ENCODE data around the gene MRPS12.
A peak's percentile ranks its signal among the peaks of the same experiment; 100 is the strongest.

Gene MRPS12

DNA sequence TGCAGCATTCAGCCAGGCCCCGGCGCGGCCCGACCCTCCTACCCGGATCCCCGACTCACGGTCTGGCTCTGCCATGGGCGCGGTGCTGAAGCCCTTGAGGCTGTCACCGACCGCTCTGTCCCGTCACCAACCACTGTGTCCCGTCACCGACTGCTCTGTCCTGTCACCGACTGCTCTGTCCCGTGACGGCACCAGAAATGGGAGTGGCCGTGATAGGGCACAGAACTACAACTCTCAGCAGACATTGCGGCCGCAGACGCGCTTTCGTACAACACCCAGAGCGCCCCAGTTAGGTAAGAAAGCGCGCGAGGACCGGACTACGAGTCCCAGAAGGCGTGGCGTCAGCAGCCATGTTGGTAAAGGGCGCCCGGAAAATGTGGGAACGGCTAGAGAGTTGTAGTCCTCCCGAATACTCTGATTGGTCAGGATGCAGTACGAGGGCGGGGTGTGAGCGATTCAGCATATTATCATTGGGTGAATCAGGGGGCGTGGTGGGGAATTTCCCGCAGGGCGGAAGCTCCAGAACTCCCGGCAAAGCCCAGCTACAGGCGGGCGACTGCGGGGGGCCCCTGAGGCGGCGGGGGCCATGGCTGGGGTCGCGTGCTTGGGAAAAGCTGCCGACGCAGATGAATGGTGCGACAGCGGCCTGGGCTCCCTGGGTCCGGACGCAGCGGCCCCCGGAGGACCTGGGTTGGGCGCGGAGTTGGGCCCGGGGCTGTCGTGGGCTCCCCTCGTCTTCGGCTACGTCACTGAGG lies 31.1 kb upstream of the MRPS12 start, which contains the start of the genes NFKBIB and SIRT2:
Gene NFKBIB, plus strand, starts transcription at position 523 of the 755 bp plus-strand sequence. Its CDS starts 64 bp downstream, at position 587.
Gene SIRT2, minus strand, starts transcription at position 172 of the 755 bp plus-strand sequence. Its CDS starts 97 bp downstream, at position 75.
- peak; percentile 100 for DNase-seq
- peaks cover 3% of the 10 kb centered on the region for H3K36me3 ChIP-seq (replicated peaks)

DNA sequence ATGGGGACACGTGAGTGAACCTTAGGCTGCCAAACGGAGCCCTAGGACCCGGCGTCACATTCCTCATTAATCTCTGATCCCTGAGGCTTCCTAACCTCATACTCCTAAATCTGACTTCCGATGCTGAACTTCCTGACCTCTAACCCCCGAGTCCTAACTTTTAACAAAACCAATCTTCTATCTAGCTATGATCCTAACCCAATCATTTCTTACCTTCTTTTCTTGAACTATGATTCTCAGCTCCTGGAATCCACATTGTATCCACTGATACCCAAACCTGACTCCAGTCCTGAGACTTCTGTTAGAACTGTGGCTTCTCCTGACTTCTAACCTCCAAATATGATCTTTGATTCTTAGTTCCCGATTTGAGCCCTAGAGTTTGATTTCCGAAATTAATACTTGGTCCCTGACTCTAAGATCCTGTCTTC lies 30.5 kb upstream of the MRPS12 start:
- Histone ChIP-seq H3K4me3 (ENCODE audit: low read depth, low read length) (peak overlapping the region; percentile 92), H3K36me3 (replicated peaks) (peaks cover 7% of the 10 kb centered on the region), H3K27me3 (replicated peaks) (no peaks in the 10 kb centered on the region), H3K27ac (peak overlapping the region; percentile 92)
- TF ChIP-seq, protein P1, sequence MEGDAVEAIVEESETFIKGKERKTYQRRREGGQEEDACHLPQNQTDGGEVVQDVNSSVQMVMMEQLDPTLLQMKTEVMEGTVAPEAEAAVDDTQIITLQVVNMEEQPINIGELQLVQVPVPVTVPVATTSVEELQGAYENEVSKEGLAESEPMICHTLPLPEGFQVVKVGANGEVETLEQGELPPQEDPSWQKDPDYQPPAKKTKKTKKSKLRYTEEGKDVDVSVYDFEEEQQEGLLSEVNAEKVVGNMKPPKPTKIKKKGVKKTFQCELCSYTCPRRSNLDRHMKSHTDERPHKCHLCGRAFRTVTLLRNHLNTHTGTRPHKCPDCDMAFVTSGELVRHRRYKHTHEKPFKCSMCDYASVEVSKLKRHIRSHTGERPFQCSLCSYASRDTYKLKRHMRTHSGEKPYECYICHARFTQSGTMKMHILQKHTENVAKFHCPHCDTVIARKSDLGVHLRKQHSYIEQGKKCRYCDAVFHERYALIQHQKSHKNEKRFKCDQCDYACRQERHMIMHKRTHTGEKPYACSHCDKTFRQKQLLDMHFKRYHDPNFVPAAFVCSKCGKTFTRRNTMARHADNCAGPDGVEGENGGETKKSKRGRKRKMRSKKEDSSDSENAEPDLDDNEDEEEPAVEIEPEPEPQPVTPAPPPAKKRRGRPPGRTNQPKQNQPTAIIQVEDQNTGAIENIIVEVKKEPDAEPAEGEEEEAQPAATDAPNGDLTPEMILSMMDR (IDR thresholded peaks at IDR 0.05; ENCODE audit: low read depth, low read length, missing control alignments), result no peak
- in situ Hi-C loops (cut with HindIII; ENCODE audit: low pct_ligation_motif_present, low sequenced_read_pairs), result no loop called here
- no peak for DNase-seq

More for the DNA sequence above, 31.1 kb upstream of the MRPS12 start, which contains the start of the genes NFKBIB and SIRT2:
- H3K27ac ChIP-seq, result peak within 1 kb of the TSS; percentile 92
- in situ Hi-C loops (cut with HindIII; ENCODE audit: low pct_ligation_motif_present, low sequenced_read_pairs), result no loop called here
- TF ChIP-seq, protein P1 (IDR thresholded peaks at IDR 0.05; ENCODE audit: low read depth, low read length, missing control alignments), result no peak
- H3K4me3 ChIP-seq (ENCODE audit: low read depth, low read length), result peak within 1 kb of the TSS; percentile 92
- no peaks in the 10 kb centered on the region for H3K27me3 ChIP-seq (replicated peaks)

DNA sequence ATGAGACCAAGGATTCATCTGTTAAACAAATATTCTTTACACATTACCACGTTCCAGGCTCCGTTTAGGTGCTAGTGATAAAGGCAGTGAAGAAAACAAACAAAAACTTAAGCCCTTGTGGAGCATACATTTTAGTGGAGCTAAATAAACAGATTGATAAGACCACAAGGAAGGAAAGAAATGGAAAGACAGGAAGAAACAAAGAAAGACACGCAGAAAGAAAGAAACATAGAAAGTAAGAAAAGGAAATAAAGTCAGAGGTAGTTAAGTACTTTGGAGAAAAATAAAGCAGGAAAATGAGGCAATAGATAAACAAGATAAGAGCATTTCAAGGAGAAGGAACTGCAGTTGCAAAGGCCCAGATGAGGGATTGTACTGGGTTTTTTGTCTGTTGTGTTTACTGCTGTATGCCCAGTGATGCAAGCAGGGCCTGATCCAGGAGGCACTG lies 30.0 kb upstream of the MRPS12 start:
- H3K4me3 ChIP-seq (ENCODE audit: low read depth, low read length), result peak overlapping the region; percentile 92
- in situ Hi-C loops (cut with HindIII; ENCODE audit: low pct_ligation_motif_present, low sequenced_read_pairs), result no loop called here
- DNase-seq, result no peak

DNA sequence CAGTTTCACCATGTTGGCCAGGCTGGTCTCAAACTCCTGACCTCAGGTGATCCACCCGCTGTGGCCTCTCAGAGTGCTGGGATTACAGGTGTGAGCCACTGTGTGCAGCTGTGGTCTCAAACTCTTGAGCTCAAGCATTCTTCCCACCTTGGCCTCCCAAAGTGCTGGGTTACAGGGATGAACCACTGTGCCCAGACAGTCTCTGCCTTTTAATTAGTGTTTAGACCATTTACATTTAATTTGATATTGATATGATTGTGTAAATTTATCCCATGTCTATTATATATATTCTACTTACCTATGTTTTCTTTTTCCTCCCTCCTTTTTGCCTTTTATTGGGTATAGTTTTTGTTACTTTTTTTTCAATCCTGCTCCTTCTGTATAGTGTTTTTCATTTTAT lies 29.1 kb upstream of the MRPS12 start:
- no peak overlapping the region for H3K4me3 ChIP-seq (ENCODE audit: low read depth, low read length)
- TF ChIP-seq, protein P1 (IDR thresholded peaks at IDR 0.05; ENCODE audit: low read depth, low read length, missing control alignments), result no peak
- peaks cover 14% of the 10 kb centered on the region for H3K36me3 ChIP-seq (replicated peaks)
- no peaks in the 10 kb centered on the region for H3K27me3 ChIP-seq (replicated peaks)
- in situ Hi-C loops (cut with HindIII; ENCODE audit: low pct_ligation_motif_present, low sequenced_read_pairs), result no loop called here
- no peak overlapping the region for H3K27ac ChIP-seq
- DNase-seq, result no peak

More for the DNA sequence above, 30.0 kb upstream of the MRPS12 start:
- Histone ChIP-seq H3K36me3 (replicated peaks) (peaks cover 13% of the 10 kb centered on the region), H3K27ac (peak overlapping the region; percentile 92), H3K27me3 (replicated peaks) (no peaks in the 10 kb centered on the region)
- TF ChIP-seq, protein P1 (IDR thresholded peaks at IDR 0.05; ENCODE audit: low read depth, low read length, missing control alignments), result no peak

DNA sequence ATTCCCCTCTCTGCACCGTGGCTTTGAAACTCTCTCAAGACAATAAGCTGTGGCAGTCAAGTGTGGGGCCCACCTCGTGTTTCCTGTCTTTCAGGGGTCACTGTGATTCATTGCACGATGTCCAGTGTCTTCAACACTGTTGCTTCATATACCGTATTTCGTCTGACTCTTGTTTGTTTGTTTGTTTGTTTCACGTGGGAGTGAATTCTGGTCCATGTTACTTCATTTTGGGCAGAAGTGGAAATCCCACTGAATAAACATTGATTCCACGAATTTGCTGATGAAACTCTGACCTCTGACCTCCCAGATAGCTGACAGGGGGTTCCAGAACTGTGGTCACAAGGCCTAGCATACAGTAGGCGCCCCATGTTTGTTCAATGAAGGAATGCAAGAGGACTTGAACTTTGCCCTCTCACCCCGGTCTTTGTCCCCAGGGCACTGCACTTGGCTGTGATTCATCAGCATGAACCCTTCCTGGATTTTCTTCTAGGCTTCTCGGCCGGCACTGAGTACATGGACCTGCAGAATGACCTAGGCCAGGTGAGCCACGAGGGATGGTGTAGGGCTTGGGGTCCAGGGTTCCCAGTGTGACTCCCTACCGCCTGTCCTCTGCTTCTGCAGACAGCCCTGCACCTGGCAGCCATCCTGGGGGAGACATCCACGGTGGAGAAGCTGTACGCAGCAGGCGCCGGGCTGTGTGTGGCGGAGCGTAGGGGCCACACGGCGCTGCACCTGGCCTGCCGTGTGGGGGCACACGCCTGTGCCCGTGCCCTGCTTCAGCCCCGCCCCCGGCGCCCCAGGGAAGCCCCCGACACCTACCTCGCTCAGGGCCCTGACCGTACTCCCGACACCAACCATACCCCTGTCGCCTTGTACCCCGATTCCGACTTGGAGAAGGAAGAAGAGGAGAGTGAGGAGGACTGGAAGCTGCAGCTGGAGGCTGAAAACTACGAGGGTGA lies 25.9 kb upstream of the MRPS12 start:
- in situ Hi-C loops (cut with HindIII; ENCODE audit: low pct_ligation_motif_present, low sequenced_read_pairs), result no loop called here
- DNase-seq, result no peak
- Histone ChIP-seq H3K4me3 (ENCODE audit: low read depth, low read length) (no peak overlapping the region), H3K36me3 (replicated peaks) (peaks cover 19% of the 10 kb centered on the region), H3K27me3 (replicated peaks) (no peaks in the 10 kb centered on the region), H3K27ac (no peak overlapping the region)
- TF ChIP-seq, protein P1 (IDR thresholded peaks at IDR 0.05; ENCODE audit: low read depth, low read length, missing control alignments), result no peak
